Body of pancreas (tissue), 4 donors: Measurements from ENCODE around the gene EPS15.

Experiments used
- POLR2A ChIP-seq, 3 donors: fragments of 450-650 bp; IDR thresholded peaks; one replicate each; pipeline ENCODE4 v1.6.1; 2016; ENCODE audit warnings: antibody characterized with exemption in 3 of 3, mild to moderate bottlenecking in 2 of 3
- TF ChIP-seq, protein P1 (sequence below), 7 experiments: fragments of 450-650 bp in 4 of 7; fragments of 200-600 bp in 3 of 7; sonication (generic) in 3 of 7; IDR thresholded peaks; one replicate each; pipeline ENCODE4 v1.5.1; 2016 to 2019; ENCODE audit warnings: antibody characterized with exemption in 7 of 7

DNA sequence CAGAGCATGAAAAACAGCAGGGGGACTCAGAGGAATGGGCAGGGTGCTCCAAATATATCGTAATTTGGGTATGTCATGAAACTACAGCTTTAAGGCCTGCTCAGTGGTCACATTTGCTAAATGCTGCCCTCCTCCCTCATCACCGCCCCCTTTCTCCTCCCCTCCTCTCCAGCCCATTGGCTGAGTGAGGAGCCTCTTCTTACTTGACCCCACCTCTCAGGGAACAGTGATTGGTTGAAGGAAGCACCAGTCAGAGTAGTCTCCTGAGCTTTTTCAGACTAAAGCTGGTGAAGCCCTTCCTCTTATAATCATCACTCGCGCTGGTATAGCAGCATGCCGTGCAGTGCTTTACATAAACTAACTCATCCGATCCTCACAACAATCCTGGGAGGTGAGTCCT lies 178.7 kb downstream of the EPS15 start:
- TF ChIP-seq, protein P1, sequence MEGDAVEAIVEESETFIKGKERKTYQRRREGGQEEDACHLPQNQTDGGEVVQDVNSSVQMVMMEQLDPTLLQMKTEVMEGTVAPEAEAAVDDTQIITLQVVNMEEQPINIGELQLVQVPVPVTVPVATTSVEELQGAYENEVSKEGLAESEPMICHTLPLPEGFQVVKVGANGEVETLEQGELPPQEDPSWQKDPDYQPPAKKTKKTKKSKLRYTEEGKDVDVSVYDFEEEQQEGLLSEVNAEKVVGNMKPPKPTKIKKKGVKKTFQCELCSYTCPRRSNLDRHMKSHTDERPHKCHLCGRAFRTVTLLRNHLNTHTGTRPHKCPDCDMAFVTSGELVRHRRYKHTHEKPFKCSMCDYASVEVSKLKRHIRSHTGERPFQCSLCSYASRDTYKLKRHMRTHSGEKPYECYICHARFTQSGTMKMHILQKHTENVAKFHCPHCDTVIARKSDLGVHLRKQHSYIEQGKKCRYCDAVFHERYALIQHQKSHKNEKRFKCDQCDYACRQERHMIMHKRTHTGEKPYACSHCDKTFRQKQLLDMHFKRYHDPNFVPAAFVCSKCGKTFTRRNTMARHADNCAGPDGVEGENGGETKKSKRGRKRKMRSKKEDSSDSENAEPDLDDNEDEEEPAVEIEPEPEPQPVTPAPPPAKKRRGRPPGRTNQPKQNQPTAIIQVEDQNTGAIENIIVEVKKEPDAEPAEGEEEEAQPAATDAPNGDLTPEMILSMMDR (IDR thresholded peaks at IDR 0.05) = no peak
- TF ChIP-seq POLR2A (IDR thresholded peaks at IDR 0.05) = no peak
